Activated CD8-positive, alpha-beta memory T cell treated with anti-CD3 and anti-CD28 coated beads, Interleukin-2, amount 10 ng/mL, durations not matched to agents 7 days and 5 days (primary cell): ENCODE results near the gene MBD4. TPM values are rescaled to one million over a fixed set of nuclear protein-coding genes. Genes with fewer than 3 reads are reported as not detected.

Experiments
- ATAC-seq: fragments of 150-1000 bp; cut with Tn5 transposase; one replicate; pipeline ENCODE4 v1.10.0; 2021; ENCODE audit warnings: moderate library complexity
- CTCF ChIA-PET: fragments of 350-600 bp; sonication (Branson Sonifier 250); formaldehyde crosslinking; loops from one replicate; lab custom pipeline; 2021; ENCODE audit warnings: antibody characterized with exemption; lab: Charles Lee
- DNase-seq: peaks from one replicate; pipeline ENCODE4 v3.0.0-alpha.2; 2020
- H3K27ac Mint-ChIP-seq: one replicate; pipeline ENCODE4 v1.8.0; 2021; ENCODE audit warnings: mild to moderate bottlenecking, mixed read lengths
- H3K27me3 Mint-ChIP-seq: one replicate; pipeline ENCODE4 v1.8.0; 2021; ENCODE audit warnings: mixed read lengths
- H3K36me3 Mint-ChIP-seq: one replicate; pipeline ENCODE4 v1.8.0; 2021; ENCODE audit warnings: mild to moderate bottlenecking, mixed read lengths
- H3K4me1 Mint-ChIP-seq: one replicate; pipeline ENCODE4 v1.8.0; 2021; ENCODE audit warnings: mixed read lengths
- H3K4me3 Mint-ChIP-seq: one replicate; pipeline ENCODE4 v1.8.0; 2021; ENCODE audit warnings: mild to moderate bottlenecking, moderate library complexity, mixed read lengths
- H3K9me3 Mint-ChIP-seq: one replicate; pipeline ENCODE4 v1.8.0; 2022; ENCODE audit warnings: low read depth, mixed read lengths
- total RNA-seq, 2 experiments: library from RNA; stranded (reverse); gene quantifications; one replicate each; pipeline ENCODE4 v1.2.3, GENCODE V29; 2021

Gene MBD4
- total RNA-seq, 2 experiments from 2014 or later = 51.9 to 52.0 TPM

DNA sequence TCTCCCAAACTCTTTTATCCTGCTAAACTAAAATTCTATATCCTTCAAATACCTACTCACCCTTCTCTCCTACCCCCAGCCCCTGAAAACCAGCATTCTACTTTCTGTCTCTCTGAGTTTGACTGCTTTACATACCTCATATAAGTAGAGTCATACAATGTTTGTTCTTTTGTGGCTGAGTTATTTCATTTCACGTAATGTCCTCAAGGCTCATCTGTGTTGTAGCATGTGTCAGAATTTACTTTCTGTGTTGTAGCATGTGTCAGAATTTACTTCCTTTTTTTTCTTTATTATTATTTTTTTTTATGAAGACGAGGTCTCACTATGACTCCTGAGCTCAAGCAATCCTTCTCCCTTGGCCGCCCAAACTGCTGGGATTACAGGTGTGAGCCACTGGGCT lies 20.4 kb upstream of the MBD4 start:
- CTCF ChIA-PET = no interaction called here

GRCh38 chr3:129453732-129454131 lies 14.0 kb upstream of the MBD4 start:
- DNase-seq = no peak
- Mint-ChIP-seq H3K36me3 (peaks cover 19% of the 10 kb centered on the region), H3K27ac (no peak overlapping the region), H3K27me3 (no peaks in the 10 kb centered on the region), H3K4me3 (no peak overlapping the region), H3K4me1 (no peaks in the 10 kb centered on the region), H3K9me3 (no peaks in the 10 kb centered on the region)
- ATAC-seq = no peak
- CTCF ChIA-PET = interaction anchor here (0.8 kb wide), 1 partner anchor 13 kb away, joined by 4 read pairs; no protein-coding TSS in a partner anchor

More for the DNA sequence above, 20.4 kb upstream of the MBD4 start:
- no peak overlapping the region for H3K4me3 Mint-ChIP-seq
- H3K27ac Mint-ChIP-seq = no peak overlapping the region
- peaks cover 13% of the 10 kb centered on the region for H3K4me1 Mint-ChIP-seq
- DNase-seq (no peak), ATAC-seq (no peak)
- no peaks in the 10 kb centered on the region for H3K27me3 Mint-ChIP-seq
- peaks cover 5% of the 10 kb centered on the region for H3K36me3 Mint-ChIP-seq
- no peaks in the 10 kb centered on the region for H3K9me3 Mint-ChIP-seq

- H3K9me3 Mint-ChIP-seq = no peaks in the 10 kb centered on the region
- peaks cover 2% of the 10 kb centered on the region for H3K4me1 Mint-ChIP-seq
- no peaks in the 10 kb centered on the region for H3K27me3 Mint-ChIP-seq
- no peak overlapping the region for H3K4me3 Mint-ChIP-seq
- no peak overlapping the region for H3K27ac Mint-ChIP-seq
- DNase-seq (no peak), ATAC-seq (no peak)
- CTCF ChIA-PET = no interaction called here
- peaks cover 21% of the 10 kb centered on the region for H3K36me3 Mint-ChIP-seq
Measured at GRCh38 chr3:129449279-129450115, 9.7 kb upstream of the MBD4 start.

- Mint-ChIP-seq H3K27me3 (no peaks in the 10 kb centered on the region), H3K4me3 (no peak overlapping the region), H3K36me3 (peaks cover 18% of the 10 kb centered on the region), H3K9me3 (no peaks in the 10 kb centered on the region), H3K27ac (no peak overlapping the region), H3K4me1 (peaks cover 10% of the 10 kb centered on the region)
- DNase-seq (no peak), ATAC-seq (no peak)
- CTCF ChIA-PET = interaction anchor here (1.7 kb wide), 1 partner anchor 16 kb away, joined by 4 read pairs; no protein-coding TSS in a partner anchor
Measured at GRCh38 chr3:129448186-129448895, 8.6 kb upstream of the MBD4 start.

DNA sequence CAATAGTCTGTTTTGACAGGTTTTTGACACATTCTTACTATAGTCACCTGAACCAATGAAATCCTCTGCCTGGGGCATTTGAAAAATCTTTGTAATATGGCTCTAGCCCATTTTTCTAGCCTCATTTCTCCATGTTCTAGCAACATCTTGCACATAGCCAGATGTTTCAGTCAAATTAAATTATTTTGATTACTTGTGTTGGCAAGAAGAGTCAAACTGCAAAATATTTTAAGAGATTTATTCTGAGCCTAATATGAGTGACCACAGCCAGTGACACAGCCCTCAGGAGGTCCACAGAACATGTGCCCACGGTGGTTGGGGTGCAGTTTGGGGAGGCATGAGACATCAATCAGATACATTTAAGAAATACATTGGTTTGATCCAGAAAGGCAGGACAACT lies 7.2 kb upstream of the MBD4 start:
- peaks cover 7% of the 10 kb centered on the region for H3K36me3 Mint-ChIP-seq

DNA sequence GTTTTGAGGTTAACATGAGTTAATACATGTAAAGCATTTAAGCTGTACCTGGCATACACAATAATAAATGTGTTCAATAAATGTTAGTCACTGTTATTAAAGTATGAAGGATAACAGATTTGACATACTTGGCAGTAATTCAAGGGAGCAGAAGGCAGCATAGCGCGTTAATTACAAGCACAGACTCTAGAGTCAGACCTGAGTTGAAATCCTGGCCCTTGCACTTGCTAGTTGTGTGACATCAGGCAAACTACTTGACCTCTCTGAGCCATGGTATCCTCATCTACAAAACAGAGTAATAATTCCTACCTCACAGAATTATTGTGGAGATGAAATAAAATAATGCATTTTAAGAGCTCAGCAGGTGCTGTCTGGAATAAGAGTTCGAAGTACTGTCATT lies 5.7 kb upstream of the MBD4 start:
- DNase-seq = no peak
- Mint-ChIP-seq H3K36me3 (peaks cover 5% of the 10 kb centered on the region), H3K9me3 (no peaks in the 10 kb centered on the region), H3K27me3 (no peaks in the 10 kb centered on the region), H3K4me3 (no peak overlapping the region), H3K27ac (no peak overlapping the region), H3K4me1 (peaks cover 33% of the 10 kb centered on the region)
- ATAC-seq = no peak
- CTCF ChIA-PET = no interaction called here

More for the DNA sequence above, 7.2 kb upstream of the MBD4 start:
- no peaks in the 10 kb centered on the region for H3K27me3 Mint-ChIP-seq
- H3K4me1 Mint-ChIP-seq = peaks cover 22% of the 10 kb centered on the region
- no peak for ATAC-seq
- CTCF ChIA-PET = interaction anchor here (1.7 kb wide), 1 partner anchor 15 kb away, joined by 4 read pairs; no protein-coding TSS in a partner anchor
- no peak overlapping the region for H3K4me3 Mint-ChIP-seq
- no peak for DNase-seq
- H3K9me3 Mint-ChIP-seq = no peaks in the 10 kb centered on the region
- H3K27ac Mint-ChIP-seq = no peak overlapping the region

GRCh38 chr3:129442947-129443346 lies 3.2 kb upstream of the MBD4 start:
- Mint-ChIP-seq H3K27me3 (no peaks in the 10 kb centered on the region), H3K27ac (peak overlapping the region; percentile 16)

GRCh38 chr3:129442486-129442885 lies 2.7 kb upstream of the MBD4 start:
- CTCF ChIA-PET = no interaction called here
- H3K9me3 Mint-ChIP-seq = no peaks in the 10 kb centered on the region
- H3K4me3 Mint-ChIP-seq = no peak overlapping the region
- peaks cover 10% of the 10 kb centered on the region for H3K36me3 Mint-ChIP-seq
- no peak overlapping the region for H3K27ac Mint-ChIP-seq
- no peaks in the 10 kb centered on the region for H3K27me3 Mint-ChIP-seq
- H3K4me1 Mint-ChIP-seq = peaks cover 44% of the 10 kb centered on the region
- ATAC-seq = no peak
- no peak for DNase-seq

More at GRCh38 chr3:129442947-129443346, 3.2 kb upstream of the MBD4 start:
- peaks cover 41% of the 10 kb centered on the region for H3K4me1 Mint-ChIP-seq
- H3K4me3 Mint-ChIP-seq = no peak overlapping the region
- CTCF ChIA-PET = no interaction called here
- H3K9me3 Mint-ChIP-seq = no peaks in the 10 kb centered on the region
- ATAC-seq (no peak), DNase-seq (no peak)
- peaks cover 5% of the 10 kb centered on the region for H3K36me3 Mint-ChIP-seq

GRCh38 chr3:129441782-129442181 lies 2.0 kb upstream of the MBD4 start:
- CTCF ChIA-PET = interaction anchor here (1.6 kb wide), 1 partner anchor 12 kb away, joined by 4 read pairs; no protein-coding TSS in a partner anchor

DNA sequence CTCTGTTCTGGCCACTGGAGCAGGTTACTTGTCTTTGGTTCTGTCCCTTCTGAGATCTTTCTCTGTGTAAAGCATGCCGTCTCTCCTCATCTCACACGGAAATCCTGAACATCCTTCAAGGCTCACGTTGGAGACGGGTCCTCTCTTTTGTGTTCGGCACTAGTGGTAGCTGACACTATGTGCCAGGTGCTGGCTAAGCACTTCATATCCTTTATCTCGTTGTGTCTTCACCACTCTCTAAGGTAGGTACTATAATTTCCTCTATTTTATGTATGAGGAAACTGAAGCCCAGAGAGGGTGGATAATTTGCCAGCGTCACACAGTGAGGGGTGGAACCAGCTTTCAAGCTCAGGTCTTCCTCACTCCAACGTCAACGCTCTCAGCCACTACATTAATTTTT lies 1.5 kb upstream of the MBD4 start:
- no peaks in the 10 kb centered on the region for H3K27me3 Mint-ChIP-seq
- H3K4me3 Mint-ChIP-seq = peak overlapping the region; percentile 83
- DNase-seq (no peak), ATAC-seq (no peak)
- H3K36me3 Mint-ChIP-seq = peaks cover 20% of the 10 kb centered on the region
- H3K27ac Mint-ChIP-seq = peak overlapping the region; percentile 91
- H3K4me1 Mint-ChIP-seq = peaks cover 54% of the 10 kb centered on the region
- no peaks in the 10 kb centered on the region for H3K9me3 Mint-ChIP-seq
- CTCF ChIA-PET = interaction anchor here (0.9 to 1.6 kb wide), 6 partner anchors 13 to 470 kb away, joined by 3 to 6 read pairs (median 4); no protein-coding TSS in a partner anchor

More at GRCh38 chr3:129441782-129442181, 2.0 kb upstream of the MBD4 start:
- H3K27ac Mint-ChIP-seq = no peak overlapping the region
- DNase-seq = no peak
- H3K4me3 Mint-ChIP-seq = peak overlapping the region; percentile 83
- H3K36me3 Mint-ChIP-seq = peaks cover 15% of the 10 kb centered on the region
- no peak for ATAC-seq
- no peaks in the 10 kb centered on the region for H3K9me3 Mint-ChIP-seq
- H3K4me1 Mint-ChIP-seq = peaks cover 48% of the 10 kb centered on the region
- H3K27me3 Mint-ChIP-seq = no peaks in the 10 kb centered on the region

DNA sequence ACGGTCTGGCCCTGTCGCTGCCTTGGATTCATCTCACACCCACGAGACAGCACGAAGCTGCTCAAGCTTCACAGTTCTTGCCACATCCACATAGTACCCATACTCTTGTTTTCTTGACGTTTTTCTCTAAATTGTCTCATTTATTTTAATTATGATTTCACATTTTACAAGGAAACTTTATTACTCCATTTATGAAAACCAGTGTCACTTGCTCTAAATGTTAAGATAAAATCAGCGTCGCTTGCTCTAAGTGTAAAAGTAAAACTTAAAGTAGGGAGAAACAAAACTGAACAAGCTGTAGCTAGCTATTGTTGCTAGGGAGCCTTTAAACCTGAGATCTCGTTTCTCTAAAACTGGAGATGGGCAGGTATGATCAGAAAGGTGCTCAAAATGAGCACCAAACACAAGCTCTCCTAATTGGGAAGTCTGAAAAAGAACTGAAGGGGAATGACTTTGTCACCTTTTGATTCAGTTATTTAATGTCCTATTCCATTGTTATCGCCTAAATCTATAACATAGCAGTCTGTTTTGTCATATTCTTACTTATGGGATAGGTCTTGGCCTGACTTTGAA lies 956 bp upstream of the MBD4 start:
- H3K27ac Mint-ChIP-seq = peak overlapping the region; percentile 91
- no peaks in the 10 kb centered on the region for H3K27me3 Mint-ChIP-seq
- H3K4me1 Mint-ChIP-seq = peaks cover 58% of the 10 kb centered on the region
- H3K9me3 Mint-ChIP-seq = no peaks in the 10 kb centered on the region
- no peak for DNase-seq
- H3K36me3 Mint-ChIP-seq = peaks cover 24% of the 10 kb centered on the region
- H3K4me3 Mint-ChIP-seq = peak overlapping the region; percentile 83
- CTCF ChIA-PET = interaction anchor here (0.9 to 1.6 kb wide), 8 partner anchors 13 to 470 kb away, joined by 3 to 6 read pairs (median 3); a partner anchor contains a TSS
- ATAC-seq = no peak

DNA sequence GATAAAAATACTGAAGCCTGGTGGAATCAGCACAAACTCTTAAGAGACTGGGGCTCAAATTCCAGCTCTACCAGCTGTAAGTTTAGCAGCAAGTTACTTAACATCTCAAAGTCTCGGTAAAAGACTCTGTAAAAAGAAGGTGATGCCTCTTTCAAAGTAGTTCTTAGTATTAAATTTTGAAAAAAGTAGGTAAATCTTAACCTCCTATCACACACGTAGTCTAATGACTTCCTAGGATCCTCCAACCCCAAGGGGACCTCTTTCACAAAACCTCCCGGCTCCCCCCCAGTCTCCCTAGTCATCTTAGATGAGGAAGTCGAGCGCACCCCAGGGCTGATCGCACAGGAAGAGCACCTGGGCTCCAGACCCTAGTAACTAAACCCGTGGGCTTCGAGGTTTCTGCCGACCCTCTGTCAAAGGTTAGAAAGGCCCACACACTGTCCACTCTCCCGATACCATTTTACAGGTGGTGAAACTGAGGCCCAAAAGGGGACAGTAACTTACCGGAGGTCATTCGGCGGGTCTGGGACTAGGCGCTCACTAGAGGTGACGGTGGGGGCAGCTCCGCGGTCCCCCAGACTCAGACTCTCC lies 427 bp downstream of the MBD4 start:
- Mint-ChIP-seq H3K27ac (peak overlapping the region; percentile 91), H3K27me3 (no peaks in the 10 kb centered on the region), H3K4me1 (peaks cover 67% of the 10 kb centered on the region), H3K4me3 (peak overlapping the region; percentile 83), H3K9me3 (no peaks in the 10 kb centered on the region), H3K36me3 (peaks cover 32% of the 10 kb centered on the region)
- DNase-seq (peak; percentile 72), ATAC-seq (peak; percentile 9)
- CTCF ChIA-PET = interaction anchor here (1.0 to 1.5 kb wide), 7 partner anchors 10 to 385 kb away, joined by 3 to 7 read pairs (median 3); a partner anchor contains a TSS

- Mint-ChIP-seq H3K27me3 (no peaks in the 10 kb centered on the region), H3K4me1 (peaks cover 65% of the 10 kb centered on the region), H3K9me3 (no peaks in the 10 kb centered on the region), H3K27ac (peak overlapping the region; percentile 33), H3K36me3 (peaks cover 60% of the 10 kb centered on the region), H3K4me3 (no peak overlapping the region)
- ATAC-seq = no peak
- CTCF ChIA-PET = interaction anchor here (0.9 kb wide), 2 partner anchors 119 to 382 kb away, joined by 3 to 4 read pairs; a partner anchor contains a TSS
- no peak for DNase-seq
Measured at GRCh38 chr3:129435367-129435766, 4.4 kb downstream of the MBD4 start.
